MM.1S (cell line): ENCODE data around the gene SCN10A.

Source experiments
- DNase-seq: peaks from one replicate; pipeline ENCODE4 v3.0.0-alpha.2; 2015
- H2AFZ ChIP-seq: fragments of 300-600 bp; sonication (generic); 2 replicates; pipeline ENCODE4 v1.6.0; 2016; ENCODE audit warnings: antibody characterized with exemption, low read length
- H3F3A ChIP-seq: fragments of 300-600 bp; sonication (generic); 2 replicates; pipeline ENCODE4 v1.6.1; 2016; ENCODE audit warnings: mild to moderate bottlenecking, antibody characterized with exemption, low read length, moderate library complexity, mixed read lengths; ENCODE audit not compliant: insufficient read depth
- H3K27ac ChIP-seq: fragments of 300-600 bp; sonication (generic); 2 replicates; pipeline ENCODE4 v1.5.1; 2016; ENCODE audit warnings: mild to moderate bottlenecking, low read length
- H3K27me3 ChIP-seq: fragments of 300-600 bp; sonication (generic); replicated peaks from 2 replicates; pipeline ENCODE4 v1.6.0; 2016; ENCODE audit warnings: low read length; ENCODE audit not compliant: insufficient read depth
- H3K36me3 ChIP-seq: fragments of 300-600 bp; sonication (generic); replicated peaks from 2 replicates; pipeline ENCODE4 v1.6.1; 2016; ENCODE audit warnings: mild to moderate bottlenecking, low read length, mixed read lengths; ENCODE audit not compliant: insufficient read depth
- H3K4me1 ChIP-seq: fragments of 300-600 bp; sonication (generic); 2 replicates; pipeline ENCODE4 v1.6.1; 2016; ENCODE audit warnings: low read length, mixed read lengths
- H3K4me2 ChIP-seq: fragments of 300-600 bp; sonication (generic); 2 replicates; pipeline ENCODE4 v1.6.0; 2016; ENCODE audit warnings: low read depth, low read length
- H3K4me3 ChIP-seq: fragments of 300-600 bp; sonication (generic); 2 replicates; pipeline ENCODE4 v1.5.1; 2016; ENCODE audit warnings: low read length, mixed read lengths
- H3K79me2 ChIP-seq: fragments of 300-600 bp; sonication (generic); 2 replicates; pipeline ENCODE4 v1.6.1; 2016; ENCODE audit warnings: mixed run types, low read length, mixed read lengths
- H3K9ac ChIP-seq: fragments of 300-600 bp; sonication (generic); 2 replicates; pipeline ENCODE4 v1.6.1; 2016; ENCODE audit warnings: low read length, mixed read lengths
- H3K9me2 ChIP-seq: fragments of 300-600 bp; sonication (generic); replicated peaks from 2 replicates; pipeline ENCODE4 v1.6.1; 2016; ENCODE audit warnings: mild to moderate bottlenecking, low read length, mixed read lengths; ENCODE audit not compliant: insufficient read depth
- H3K9me3 ChIP-seq: fragments of 300-600 bp; sonication (generic); replicated peaks from 2 replicates; pipeline ENCODE4 v1.6.1; 2016; ENCODE audit warnings: mild to moderate bottlenecking, low read length, mixed read lengths; ENCODE audit not compliant: insufficient read depth
- H4K20me1 ChIP-seq: fragments of 300-600 bp; sonication (generic); 2 replicates; pipeline ENCODE4 v1.6.1; 2016; ENCODE audit warnings: mild to moderate bottlenecking, low read length, moderate library complexity, mixed read lengths; ENCODE audit not compliant: insufficient read depth
- EZH2 ChIP-seq: fragments of 300-600 bp; sonication (generic); optimal IDR thresholded peaks from 2 replicates; pipeline ENCODE3; 2017; ENCODE audit warnings: low read depth, mild to moderate bottlenecking, antibody characterized with exemption, low read length, mixed read lengths
- EZH2phosphoT487 ChIP-seq: fragments of 300-600 bp; sonication (generic); IDR thresholded peaks from 2 replicates; pipeline ENCODE4 v1.6.1; 2018; ENCODE audit warnings: antibody characterized with exemption, low read length
- TF ChIP-seq, protein P1 (sequence below): fragments of 300-600 bp; sonication (generic); IDR thresholded peaks from 2 replicates; pipeline ENCODE4 v1.5.1; 2016; ENCODE audit warnings: antibody characterized with exemption, low read length, mixed read lengths

SCN10A gene

DNA sequence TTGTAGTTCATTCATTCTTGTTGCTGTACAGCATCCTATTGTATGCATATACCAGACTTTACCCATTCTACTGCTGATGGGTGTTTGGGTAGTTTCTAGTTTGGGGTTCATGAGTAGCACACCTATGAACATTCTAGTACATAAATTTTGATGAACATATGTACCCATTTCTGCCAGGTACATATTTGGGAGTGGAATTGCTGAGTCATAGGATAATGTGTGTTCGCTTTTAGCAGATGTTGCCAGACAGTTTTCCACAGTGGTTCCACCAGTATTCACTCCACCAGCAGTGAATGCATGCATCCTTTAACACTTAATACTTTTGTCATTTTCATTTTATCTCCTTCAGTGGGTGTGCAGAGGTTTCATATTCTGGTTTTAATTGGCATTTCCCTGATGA lies 163.1 kb downstream of the SCN10A start:
- Histone ChIP-seq H2AFZ (no peak overlapping the region), H3K27ac (no peak overlapping the region), H3K4me3 (no peak overlapping the region), H3K27me3 (peaks cover 19% of the 10 kb centered on the region), H3K9ac (no peak overlapping the region), H3K9me3 (no peaks in the 10 kb centered on the region), H3K4me1 (peaks cover 5% of the 10 kb centered on the region; the same call in 1 of the 2 replicates), H3K36me3 (no peaks in the 10 kb centered on the region), H3K9me2 (no peaks in the 10 kb centered on the region), H3K4me2 (no peak overlapping the region), H3K79me2 (no peaks in the 10 kb centered on the region), H3F3A (peaks cover 7% of the 10 kb centered on the region; the same call in 1 of the 2 replicates), H4K20me1 (no peaks in the 10 kb centered on the region)
- TF ChIP-seq EZH2phosphoT487 = no peak
- TF ChIP-seq EZH2 = no peak
- TF ChIP-seq, protein P1, sequence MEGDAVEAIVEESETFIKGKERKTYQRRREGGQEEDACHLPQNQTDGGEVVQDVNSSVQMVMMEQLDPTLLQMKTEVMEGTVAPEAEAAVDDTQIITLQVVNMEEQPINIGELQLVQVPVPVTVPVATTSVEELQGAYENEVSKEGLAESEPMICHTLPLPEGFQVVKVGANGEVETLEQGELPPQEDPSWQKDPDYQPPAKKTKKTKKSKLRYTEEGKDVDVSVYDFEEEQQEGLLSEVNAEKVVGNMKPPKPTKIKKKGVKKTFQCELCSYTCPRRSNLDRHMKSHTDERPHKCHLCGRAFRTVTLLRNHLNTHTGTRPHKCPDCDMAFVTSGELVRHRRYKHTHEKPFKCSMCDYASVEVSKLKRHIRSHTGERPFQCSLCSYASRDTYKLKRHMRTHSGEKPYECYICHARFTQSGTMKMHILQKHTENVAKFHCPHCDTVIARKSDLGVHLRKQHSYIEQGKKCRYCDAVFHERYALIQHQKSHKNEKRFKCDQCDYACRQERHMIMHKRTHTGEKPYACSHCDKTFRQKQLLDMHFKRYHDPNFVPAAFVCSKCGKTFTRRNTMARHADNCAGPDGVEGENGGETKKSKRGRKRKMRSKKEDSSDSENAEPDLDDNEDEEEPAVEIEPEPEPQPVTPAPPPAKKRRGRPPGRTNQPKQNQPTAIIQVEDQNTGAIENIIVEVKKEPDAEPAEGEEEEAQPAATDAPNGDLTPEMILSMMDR = no peak
- DNase-seq = no peak

DNA sequence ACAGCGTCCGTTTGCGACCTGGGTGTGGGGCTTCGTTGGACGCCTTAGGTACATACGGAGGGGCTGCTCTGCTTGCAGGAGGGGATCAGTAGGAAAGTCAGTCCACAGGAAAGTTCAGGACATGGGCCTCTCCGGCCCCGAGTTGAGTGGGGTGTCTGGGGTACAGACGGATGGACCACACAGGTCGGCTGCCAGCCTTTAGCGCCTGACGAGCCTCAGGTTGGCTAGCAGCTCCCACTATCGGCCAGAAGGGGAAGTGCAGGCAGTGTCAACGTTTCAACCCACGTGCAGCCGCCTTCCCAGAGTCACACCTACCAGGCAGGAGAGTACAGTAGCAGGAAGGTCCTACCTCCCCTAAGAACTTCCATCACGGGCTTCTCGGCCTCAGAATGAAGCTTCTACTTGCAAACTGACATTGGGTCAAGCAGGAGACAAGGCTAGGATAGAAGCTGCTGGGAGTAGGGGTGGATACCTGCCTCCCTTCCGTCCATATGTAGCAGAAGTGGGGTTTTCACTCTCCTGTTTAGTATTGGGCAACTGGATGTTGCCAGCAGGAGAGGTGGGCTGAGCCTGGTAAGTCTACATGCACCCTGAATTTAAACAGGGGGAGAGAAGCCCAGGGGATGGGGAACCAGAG lies 164.7 kb downstream of the SCN10A start:
- peak; percentile 77 for DNase-seq
- Histone ChIP-seq H3K9me2 (no peaks in the 10 kb centered on the region), H3K27me3 (peaks cover 19% of the 10 kb centered on the region), H3K4me1 (peaks cover 5% of the 10 kb centered on the region; the same call in 1 of the 2 replicates), H3K4me2 (no peak overlapping the region), H3K79me2 (no peaks in the 10 kb centered on the region), H3K9me3 (no peaks in the 10 kb centered on the region), H3F3A (peaks cover 7% of the 10 kb centered on the region; the same call in 1 of the 2 replicates), H3K27ac (no peak overlapping the region), H3K4me3 (no peak overlapping the region), H3K36me3 (no peaks in the 10 kb centered on the region), H4K20me1 (no peaks in the 10 kb centered on the region), H3K9ac (no peak overlapping the region), H2AFZ (no peak overlapping the region)
- TF ChIP-seq EZH2phosphoT487 = no peak
- TF ChIP-seq, protein P1 = peak; percentile 96

DNA sequence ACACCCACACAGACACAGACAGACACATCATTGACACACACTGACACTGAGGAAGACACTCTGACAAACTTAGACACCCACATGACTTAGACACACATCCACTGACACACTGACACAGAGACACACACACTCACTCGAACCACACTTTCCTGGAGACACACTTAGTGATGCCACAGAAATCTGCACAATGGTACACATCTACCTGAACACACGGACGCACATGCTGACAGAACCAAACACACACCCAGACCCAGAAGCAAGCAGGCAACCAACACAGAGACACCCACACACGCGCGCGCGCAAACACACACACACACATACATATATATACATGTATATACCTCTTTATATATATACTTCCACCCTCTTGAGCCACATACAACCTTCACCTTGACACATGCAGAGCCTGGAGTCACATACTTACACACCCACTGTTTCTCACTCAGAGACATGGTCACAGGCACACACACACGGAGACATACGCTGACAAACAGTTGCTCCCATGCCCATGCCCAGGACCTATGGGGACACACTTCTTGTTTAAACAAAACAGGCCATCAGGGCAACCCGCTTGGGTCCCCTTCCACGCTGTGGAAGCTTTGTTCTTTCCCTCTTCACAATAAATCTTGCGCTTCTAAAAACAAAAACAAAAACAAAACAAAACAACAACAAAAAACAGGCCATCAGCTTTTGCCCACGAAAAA lies 165.6 kb downstream of the SCN10A start:
- H3K9me3 ChIP-seq = no peaks in the 10 kb centered on the region
- H3K79me2 ChIP-seq = no peaks in the 10 kb centered on the region
- no peaks in the 10 kb centered on the region for H3K9me2 ChIP-seq
- TF ChIP-seq, protein P1 = no peak
- TF ChIP-seq EZH2 (no peak), EZH2phosphoT487 (no peak)
- H3K27ac ChIP-seq = no peak overlapping the region
- H3K27me3 ChIP-seq = peaks cover 19% of the 10 kb centered on the region
- no peaks in the 10 kb centered on the region for H3K36me3 ChIP-seq
- H3K4me3 ChIP-seq = peak overlapping the region; percentile 56; the same call in 1 of the 2 replicates
- peaks cover 7% of the 10 kb centered on the region; the same call in 1 of the 2 replicates for H3F3A ChIP-seq
- H3K9ac ChIP-seq = no peak overlapping the region
- H4K20me1 ChIP-seq = no peaks in the 10 kb centered on the region
- peak overlapping the region; percentile 74 for H3K4me2 ChIP-seq
- H3K4me1 ChIP-seq = peaks cover 5% of the 10 kb centered on the region; the same call in 1 of the 2 replicates
- DNase-seq = no peak
- peak overlapping the region; percentile 90 for H2AFZ ChIP-seq
